Measurements from ENCODE around the gene KIRREL3. TPM values are rescaled to one million over a fixed set of nuclear protein-coding genes. Genes with fewer than 3 reads are reported as not detected.

The KIRREL3 gene
- total and polyA plus RNA-seq, 2 experiments from 2014 or later, result 16.1 to 35.6 TPM

DNA sequence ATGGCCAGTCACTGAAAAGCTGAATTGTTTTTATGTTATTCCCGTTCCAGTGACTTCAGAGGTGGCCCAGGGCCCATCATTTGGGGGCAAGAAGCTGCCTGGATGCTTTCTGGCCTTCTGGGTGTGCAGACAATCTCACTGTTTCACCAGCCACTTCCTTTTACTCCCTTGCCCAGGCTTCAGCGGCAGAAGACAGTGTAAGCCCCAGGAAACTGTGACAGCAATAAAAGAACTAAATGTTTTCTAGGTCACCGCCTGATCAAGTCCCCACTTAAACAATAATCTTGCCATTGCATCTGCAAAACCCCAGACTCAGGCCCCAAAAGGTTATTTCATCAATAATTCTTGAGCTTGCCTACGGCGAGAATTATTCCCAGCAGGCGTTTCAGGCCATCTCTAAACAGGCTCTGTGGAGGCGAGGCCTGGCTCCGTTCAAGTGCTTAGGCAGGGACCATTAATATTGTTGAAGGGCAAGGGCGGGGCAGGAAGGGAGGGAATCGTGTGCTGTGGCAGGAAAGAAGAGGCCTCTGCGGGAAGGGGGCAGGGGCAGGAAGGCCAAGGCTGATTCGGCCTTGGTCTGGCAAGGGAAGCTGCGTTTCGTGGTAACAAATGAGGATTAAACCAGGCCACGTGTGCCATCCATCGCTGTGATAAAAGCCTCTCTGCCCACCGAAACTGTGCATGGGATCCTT, 252.3 kb downstream of the KIRREL3 start:
- no peak overlapping the region for H3K4me3 ChIP-seq
- no peaks in the 10 kb centered on the region for H3K9me3 ChIP-seq (ENCODE audit: low read depth)
- H3K79me2 ChIP-seq (ENCODE audit: insufficient read depth), result no peaks in the 10 kb centered on the region
- no peaks in the 10 kb centered on the region for H3K27me3 ChIP-seq (replicated peaks; ENCODE audit: insufficient read depth)
- H3K36me3 ChIP-seq (ENCODE audit: low read depth), result no peaks in the 10 kb centered on the region
- H4K20me1 ChIP-seq (ENCODE audit: insufficient read depth), result no peaks in the 10 kb centered on the region
- in situ Hi-C loops (cut with MboI), result no loop called here
- no peak for TF ChIP-seq EZH2 (IDR thresholded peaks at IDR 0.05; ENCODE audit: insufficient read depth, poor library complexity, severe bottlenecking)
- no peak for TF ChIP-seq EZH2phosphoT487 (IDR thresholded peaks at IDR 0.05; ENCODE audit: insufficient read depth, low read depth)
- no peak overlapping the region for H3K27ac ChIP-seq
- no peak overlapping the region for H3K9ac ChIP-seq
- H3K4me2 ChIP-seq (ENCODE audit: unreplicated experiment), result no peak overlapping the region
- peaks cover 7% of the 10 kb centered on the region for H3K4me1 ChIP-seq (ENCODE audit: insufficient read depth)
- DNase-seq, result no peak
- H3F3A ChIP-seq (ENCODE audit: insufficient read depth), result 0 out of 2 replicates have a peak, but pooled peaks cover 6% of the 10 kb centered on the region
- no peak overlapping the region for H2AFZ ChIP-seq
- no peaks in the 10 kb centered on the region for H3K9me2 ChIP-seq (ENCODE audit: insufficient read depth)
- WGBS, 2 experiments (ENCODE audit: low coverage in 1 of 2, low lambda C conversion rate in 2 of 2, missing lambda C conversion rate in 2 of 2), result 84 to 85% methylated on average over 16 to 17 of the region's 17 CpGs

DNA sequence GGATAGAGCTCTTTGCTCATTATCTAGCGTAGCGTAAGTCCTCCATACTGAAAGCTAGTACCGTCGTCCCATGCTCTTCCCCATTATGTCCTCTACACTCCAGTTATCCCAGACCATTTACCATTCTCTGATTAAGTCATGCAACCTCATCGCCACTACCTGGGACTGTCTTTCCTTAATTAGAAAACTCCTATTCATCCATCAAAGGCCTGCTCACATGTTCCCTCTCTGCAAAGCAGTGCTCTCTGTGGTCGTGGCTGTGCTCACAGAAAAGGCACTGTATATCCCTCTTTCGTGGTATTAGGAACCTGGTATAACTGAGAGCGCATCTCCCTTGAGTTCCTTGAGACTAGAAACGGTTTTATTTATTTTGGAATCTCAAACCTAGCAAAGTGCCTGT, 253.3 kb downstream of the KIRREL3 start:
- Histone ChIP-seq H3F3A (ENCODE audit: insufficient read depth) (0 out of 2 replicates have a peak, but pooled peaks cover 6% of the 10 kb centered on the region), H3K4me2 (ENCODE audit: unreplicated experiment) (no peak overlapping the region), H3K4me3 (no peak overlapping the region), H3K79me2 (ENCODE audit: insufficient read depth) (no peaks in the 10 kb centered on the region), H3K27ac (no peak overlapping the region), H3K9me3 (ENCODE audit: low read depth) (no peaks in the 10 kb centered on the region), H4K20me1 (ENCODE audit: insufficient read depth) (no peaks in the 10 kb centered on the region), H3K36me3 (ENCODE audit: low read depth) (no peaks in the 10 kb centered on the region), H3K27me3 (replicated peaks; ENCODE audit: insufficient read depth) (no peaks in the 10 kb centered on the region), H3K4me1 (ENCODE audit: insufficient read depth) (peaks cover 7% of the 10 kb centered on the region), H2AFZ (no peak overlapping the region), H3K9ac (no peak overlapping the region), H3K9me2 (ENCODE audit: insufficient read depth) (no peaks in the 10 kb centered on the region)
- TF ChIP-seq EZH2phosphoT487 (IDR thresholded peaks at IDR 0.05; ENCODE audit: insufficient read depth, low read depth), result no peak
- TF ChIP-seq EZH2 (IDR thresholded peaks at IDR 0.05; ENCODE audit: insufficient read depth, poor library complexity, severe bottlenecking), result no peak
- in situ Hi-C loops (cut with MboI), result no loop called here
- no peak for DNase-seq
- 88 to 89% methylated on average over 9 of the region's 9 CpGs for WGBS, 2 experiments (ENCODE audit: low coverage in 1 of 2, low lambda C conversion rate in 2 of 2, missing lambda C conversion rate in 2 of 2)

DNA sequence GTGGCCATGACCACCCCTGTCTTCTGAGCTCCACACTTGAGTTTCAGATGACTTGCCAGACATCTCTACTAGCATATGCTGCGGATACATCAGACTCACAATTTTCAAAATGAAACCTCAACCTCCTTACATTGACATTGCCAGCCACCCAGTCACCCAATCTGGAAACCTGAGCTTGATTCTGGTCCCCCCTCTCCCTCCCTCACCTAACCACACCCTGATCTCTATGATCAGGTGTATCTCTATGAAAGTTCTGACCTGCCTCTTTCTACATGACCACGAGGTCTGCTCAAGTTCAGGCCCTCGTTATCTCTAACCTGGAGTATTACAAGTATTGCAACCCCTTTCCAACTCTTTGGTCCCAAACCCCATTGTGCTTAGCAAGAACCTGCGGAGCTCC, 254.1 kb downstream of the KIRREL3 start:
- no peaks in the 10 kb centered on the region for H3K9me3 ChIP-seq (ENCODE audit: low read depth)
- H3K27ac ChIP-seq, result no peak overlapping the region
- TF ChIP-seq EZH2phosphoT487 (IDR thresholded peaks at IDR 0.05; ENCODE audit: insufficient read depth, low read depth) (no peak), EZH2 (IDR thresholded peaks at IDR 0.05; ENCODE audit: insufficient read depth, poor library complexity, severe bottlenecking) (no peak)
- H3K36me3 ChIP-seq (ENCODE audit: low read depth), result no peaks in the 10 kb centered on the region
- no peak overlapping the region for H2AFZ ChIP-seq
- 0 out of 2 replicates have a peak, but pooled peaks cover 6% of the 10 kb centered on the region for H3F3A ChIP-seq (ENCODE audit: insufficient read depth)
- 91% methylated on average over 4 of the region's 4 CpGs for WGBS, 2 experiments (ENCODE audit: low coverage in 1 of 2, low lambda C conversion rate in 2 of 2, missing lambda C conversion rate in 2 of 2)
- no peaks in the 10 kb centered on the region for H3K79me2 ChIP-seq (ENCODE audit: insufficient read depth)
- no peak for DNase-seq
- peaks cover 7% of the 10 kb centered on the region for H3K4me1 ChIP-seq (ENCODE audit: insufficient read depth)
- H4K20me1 ChIP-seq (ENCODE audit: insufficient read depth), result no peaks in the 10 kb centered on the region
- no peaks in the 10 kb centered on the region for H3K9me2 ChIP-seq (ENCODE audit: insufficient read depth)
- H3K4me3 ChIP-seq, result no peak overlapping the region
- no peaks in the 10 kb centered on the region for H3K27me3 ChIP-seq (replicated peaks; ENCODE audit: insufficient read depth)
- no peak overlapping the region for H3K4me2 ChIP-seq (ENCODE audit: unreplicated experiment)
- H3K9ac ChIP-seq, result no peak overlapping the region
- in situ Hi-C loops (cut with MboI), result no loop called here

DNA sequence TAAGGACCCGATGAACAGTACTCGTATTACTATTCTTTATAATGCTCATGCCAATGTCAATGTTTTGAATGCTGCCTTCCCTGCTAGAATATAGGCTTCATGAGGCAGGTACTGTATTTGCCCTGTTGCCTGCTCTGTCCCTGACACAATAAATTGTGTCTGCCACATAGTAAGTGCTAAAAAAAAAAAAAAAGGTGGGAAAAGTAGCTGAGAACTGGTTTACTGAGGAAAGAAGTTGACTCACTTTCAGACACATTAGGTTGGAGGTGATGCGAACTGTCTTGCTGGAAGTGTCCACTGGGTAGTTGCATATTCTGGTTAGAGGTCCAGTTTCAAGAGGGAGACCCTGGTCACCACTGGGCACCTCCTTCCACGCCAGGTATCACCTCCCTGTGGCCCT, 255.9 kb downstream of the KIRREL3 start:
- no peak overlapping the region for H3K9ac ChIP-seq
- H3K27me3 ChIP-seq (replicated peaks; ENCODE audit: insufficient read depth), result no peaks in the 10 kb centered on the region
- no peaks in the 10 kb centered on the region for H3K79me2 ChIP-seq (ENCODE audit: insufficient read depth)
- H3K9me3 ChIP-seq (ENCODE audit: low read depth), result no peaks in the 10 kb centered on the region
- H3K27ac ChIP-seq, result no peak overlapping the region
- peaks cover 4% of the 10 kb centered on the region; the same call in 1 of the 2 replicates for H3K4me1 ChIP-seq (ENCODE audit: insufficient read depth)
- no peaks in the 10 kb centered on the region for H3K36me3 ChIP-seq (ENCODE audit: low read depth)
- DNase-seq, result no peak
- H3F3A ChIP-seq (ENCODE audit: insufficient read depth), result 0 out of 2 replicates have a peak, but pooled peaks cover 5% of the 10 kb centered on the region
- in situ Hi-C loops (cut with MboI), result no loop called here
- 83 to 85% methylated on average over 4 of the region's 4 CpGs for WGBS, 2 experiments (ENCODE audit: low coverage in 1 of 2, low lambda C conversion rate in 2 of 2, missing lambda C conversion rate in 2 of 2)
- H3K9me2 ChIP-seq (ENCODE audit: insufficient read depth), result no peaks in the 10 kb centered on the region
- no peak overlapping the region for H2AFZ ChIP-seq
- H3K4me2 ChIP-seq (ENCODE audit: unreplicated experiment), result no peak overlapping the region
- TF ChIP-seq EZH2phosphoT487 (IDR thresholded peaks at IDR 0.05; ENCODE audit: insufficient read depth, low read depth) (no peak), EZH2 (IDR thresholded peaks at IDR 0.05; ENCODE audit: insufficient read depth, poor library complexity, severe bottlenecking) (no peak)
- H3K4me3 ChIP-seq, result no peak overlapping the region
- no peaks in the 10 kb centered on the region for H4K20me1 ChIP-seq (ENCODE audit: insufficient read depth)
